Loucy (cell line): ENCODE measurements around the gene TDRD1.

Experiments used
- H2AFZ ChIP-seq: fragments of 200-600 bp; sonication (generic); 2 replicates; pipeline ENCODE4 v1.6.0; 2016; ENCODE audit warnings: antibody characterized with exemption, mild to moderate bottlenecking, low read length, moderate library complexity
- H3F3A ChIP-seq: fragments of 200-600 bp; 2 replicates; pipeline ENCODE4 v1.6.0; 2016; ENCODE audit warnings: antibody characterized with exemption, low read depth, mild to moderate bottlenecking
- H3K27me3 ChIP-seq: fragments of 200-600 bp; sonication (generic); 2 replicates; pipeline ENCODE4 v1.6.1; 2014; ENCODE audit warnings: low read length, mild to moderate bottlenecking; ENCODE audit not compliant: insufficient read depth, poor library complexity, severe bottlenecking
- H3K36me3 ChIP-seq: fragments of 200-600 bp; sonication (generic); 2 replicates; pipeline ENCODE4 v1.6.1; 2016; ENCODE audit warnings: low read length; ENCODE audit not compliant: insufficient read depth
- H3K4me1 ChIP-seq: fragments of 200-600 bp; sonication (generic); 2 replicates; pipeline ENCODE4 v1.5.1; 2014; ENCODE audit warnings: low read length, mild to moderate bottlenecking; ENCODE audit not compliant: insufficient read depth, poor library complexity, severe bottlenecking
- H3K4me2 ChIP-seq: fragments of 200-600 bp; sonication (generic); 2 replicates; pipeline ENCODE4 v1.6.0; 2014; ENCODE audit warnings: antibody characterized with exemption, low read length, low read depth, mild to moderate bottlenecking; ENCODE audit not compliant: poor library complexity, severe bottlenecking
- H3K4me3 ChIP-seq: fragments of 200-600 bp; sonication (generic); 2 replicates; pipeline ENCODE4 v1.5.1; 2014; ENCODE audit warnings: low read length, mild to moderate bottlenecking, mixed read lengths; ENCODE audit not compliant: poor library complexity, severe bottlenecking
- H3K79me2 ChIP-seq: fragments of 200-600 bp; sonication (generic); 2 replicates; pipeline ENCODE4 v1.6.1; 2014; ENCODE audit warnings: low read length; ENCODE audit not compliant: insufficient read depth
- H3K9ac ChIP-seq: fragments of 200-600 bp; sonication (generic); 2 replicates; pipeline ENCODE4 v1.6.0; 2014; ENCODE audit warnings: mild to moderate bottlenecking, low read depth, low read length, moderate library complexity; ENCODE audit not compliant: poor library complexity, severe bottlenecking
- H3K9me2 ChIP-seq: fragments of 200-600 bp; sonication (generic); replicated peaks from 2 replicates; pipeline ENCODE4 v1.6.1; 2016; ENCODE audit warnings: low read depth, low read length, mixed read lengths
- H3K9me3 ChIP-seq: fragments of 200-600 bp; sonication (generic); 2 replicates; pipeline ENCODE4 v1.6.1; 2014; ENCODE audit warnings: mild to moderate bottlenecking, antibody characterized with exemption, low read length, low read depth; ENCODE audit not compliant: insufficient read depth
- H4K20me1 ChIP-seq: fragments of 200-600 bp; sonication (generic); 2 replicates; pipeline ENCODE4 v1.6.0; 2014; ENCODE audit warnings: antibody characterized with exemption, low read length, mild to moderate bottlenecking; ENCODE audit not compliant: insufficient read depth, poor library complexity, severe bottlenecking
- CTCF ChIP-seq: fragments of 200-600 bp; sonication (generic); conservative IDR thresholded peaks from 2 replicates; pipeline ENCODE4 v1.5.1; 2014; ENCODE audit warnings: mild to moderate bottlenecking, antibody characterized with exemption, low read length
- EZH2phosphoT487 ChIP-seq: fragments of 200-600 bp; IDR thresholded peaks from 2 replicates; pipeline ENCODE4 v1.6.1; 2018; ENCODE audit warnings: antibody characterized with exemption, mild to moderate bottlenecking, moderate library complexity, borderline replicate concordance

Gene TDRD1

GRCh38 chr10:114223066-114223465, 43.9 kb downstream of the TDRD1 start:
- Histone ChIP-seq H3F3A (no peaks in the 10 kb centered on the region), H3K4me2 (no peak overlapping the region), H3K4me1 (peaks cover under 1% of the 10 kb centered on the region), H3K9me2 (no peaks in the 10 kb centered on the region), H3K79me2 (no peaks in the 10 kb centered on the region), H3K4me3 (no peak overlapping the region), H3K27me3 (no peaks in the 10 kb centered on the region), H3K9me3 (no peaks in the 10 kb centered on the region), H3K9ac (no peak overlapping the region), H2AFZ (no peak overlapping the region), H3K36me3 (no peaks in the 10 kb centered on the region), H4K20me1 (no peaks in the 10 kb centered on the region)
- TF ChIP-seq EZH2phosphoT487 = no peak
- no peak for TF ChIP-seq CTCF

- Histone ChIP-seq H3K4me2 (no peak overlapping the region), H3K4me3 (no peak overlapping the region), H3K9me3 (no peaks in the 10 kb centered on the region), H3K27me3 (no peaks in the 10 kb centered on the region), H3K9me2 (no peaks in the 10 kb centered on the region), H3K4me1 (peaks cover 44% of the 10 kb centered on the region), H2AFZ (no peak overlapping the region), H3K9ac (no peak overlapping the region), H3K36me3 (no peaks in the 10 kb centered on the region), H3K79me2 (no peaks in the 10 kb centered on the region), H4K20me1 (no peaks in the 10 kb centered on the region), H3F3A (peaks cover 2% of the 10 kb centered on the region; the same call in 1 of the 2 replicates)
- TF ChIP-seq EZH2phosphoT487 (no peak), CTCF (no peak)
Measured at GRCh38 chr10:114228156-114228555, 49.0 kb downstream of the TDRD1 start.

- Histone ChIP-seq H3K36me3 (no peaks in the 10 kb centered on the region), H4K20me1 (no peaks in the 10 kb centered on the region), H3K9ac (no peak overlapping the region), H3K9me2 (no peaks in the 10 kb centered on the region), H3K4me3 (no peak overlapping the region), H3K9me3 (no peaks in the 10 kb centered on the region), H3F3A (peaks cover 4% of the 10 kb centered on the region; the same call in 1 of the 2 replicates), H3K27me3 (no peaks in the 10 kb centered on the region), H3K79me2 (no peaks in the 10 kb centered on the region), H3K4me2 (peak overlapping the region; percentile 15), H3K4me1 (peaks cover 55% of the 10 kb centered on the region), H2AFZ (no peak overlapping the region)
- TF ChIP-seq EZH2phosphoT487 = no peak
- TF ChIP-seq CTCF = no peak
Measured at GRCh38 chr10:114232561-114233176, 53.5 kb downstream of the TDRD1 start.
